ENCODE data around the gene ARID3C. TPM values are rescaled to one million over a fixed set of nuclear protein-coding genes. Genes with fewer than 3 reads are reported as not detected.

The ARID3C gene
- total and polyA plus RNA-seq, 11 donors: 0.20 TPM; not detected in 10

GRCh38 chr9:34665381-34666250 is 36.8 kb upstream of the ARID3C start:
- DNase-seq: peak; percentile 94 to 97 (median 96)
- peak overlapping the region; percentile 88 to 99 (median 98) for H3K27ac ChIP-seq
- intact Hi-C loops (cut with DNase I): loop anchor here in 3 of 10 donors (2.0 to 10.0 kb wide), 4 partner anchors 37 to 437 kb away; partner anchors contain the start of genes FANCG (in 1 of the 3), STOML2 (in 1 of the 3) and VCP (in 1 of the 3)
- H3K4me3 ChIP-seq: peak overlapping the region; percentile 54 to 91 (median 74)
- peaks cover 0 to 24% (median 12%) of the 10 kb centered on the region in 12 donors for H3K4me1 ChIP-seq
- H3K36me3 ChIP-seq: peaks cover 0 to 27% (median 15%) of the 10 kb centered on the region in 9 donors
- peak in 2 of 12 donors; percentile 4 to 20 for TF ChIP-seq CTCF (IDR thresholded peaks at IDR 0.05)
- TF ChIP-seq POLR2A (IDR thresholded peaks at IDR 0.05): peak in 1 of 2 donors; percentile 35
- 2 to 3% (median 2%) methylated on average over 43 to 55 of the region's 55 CpGs for WGBS, 4 donors
- peak; percentile 89 to 93 (median 90) for ATAC-seq
- H3K27me3 ChIP-seq: no peaks in the 10 kb centered on the region
- H3K9me3 ChIP-seq: peaks cover 0 to 9% (median 0%) of the 10 kb centered on the region in 12 donors

- TF ChIP-seq CTCF (IDR thresholded peaks at IDR 0.05): peak in 3 of 12 donors; percentile 15 to 30 (median 19)
- no peak for TF ChIP-seq POLR2A (IDR thresholded peaks at IDR 0.05)
- H3K4me3 ChIP-seq: peak overlapping the region; percentile 54 to 91 (median 74)
- peaks cover 0 to 33% (median 19%) of the 10 kb centered on the region in 9 donors for H3K36me3 ChIP-seq
- H3K9me3 ChIP-seq: peaks cover 0 to 6% (median 0%) of the 10 kb centered on the region in 12 donors
- peak in 1 of 4 donors; percentile 0 for ATAC-seq
- peaks cover 0 to 24% (median 12%) of the 10 kb centered on the region in 12 donors for H3K4me1 ChIP-seq
- H3K27me3 ChIP-seq: no peaks in the 10 kb centered on the region
- intact Hi-C loops (cut with DNase I): loop anchor here in 3 of 10 donors (2.0 to 10.0 kb wide), 4 partner anchors 37 to 437 kb away; partner anchors contain the start of genes FANCG (in 1 of the 3), STOML2 (in 1 of the 3) and VCP (in 1 of the 3)
- DNase-seq: no peak
- peak overlapping the region; percentile 88 to 99 (median 98) for H3K27ac ChIP-seq
- 0 to 3% (median 2%) methylated on average over 12 to 26 of the region's 26 CpGs for WGBS, 4 donors
These were observed 36.2 kb upstream of the ARID3C start for GRCh38 chr9:34665067-34665380.

- H3K4me1 ChIP-seq: peaks cover 0 to 24% (median 12%) of the 10 kb centered on the region in 12 donors
- peak overlapping the region; percentile 54 to 91 (median 74) for H3K4me3 ChIP-seq
- DNase-seq: peak; percentile 80 to 83 (median 82)
- intact Hi-C loops (cut with DNase I): loop anchor here in 3 of 10 donors (2.0 to 10.0 kb wide), 4 partner anchors 38 to 438 kb away; partner anchors contain the start of genes FANCG (in 1 of the 3), STOML2 (in 1 of the 3) and VCP (in 1 of the 3)
- 11 to 20% (median 18%) methylated on average over 18 of the region's 18 CpGs for WGBS, 4 donors
- peaks cover 0 to under 1% (median 0%) of the 10 kb centered on the region in 12 donors for H3K9me3 ChIP-seq
- TF ChIP-seq CTCF (IDR thresholded peaks at IDR 0.05) (peak; percentile 62 to 91 (median 78)), POLR2A (IDR thresholded peaks at IDR 0.05) (no peak)
- peaks cover 0 to 38% (median 23%) of the 10 kb centered on the region in 9 donors for H3K36me3 ChIP-seq
- H3K27ac ChIP-seq: peak overlapping the region; percentile 88 to 99 (median 98)
- no peaks in the 10 kb centered on the region for H3K27me3 ChIP-seq
- peak; percentile 38 to 47 (median 43) for ATAC-seq
These were observed 35.6 kb upstream of the ARID3C start for GRCh38 chr9:34664281-34665066.
